Sigmoid colon (tissue), 4 donors: Measurements from ENCODE around the gene TRPM2.

ENCODE experiments used
- CTCF ChIP-seq, 4 experiments: fragments of 450-650 bp in 3 of 4; fragments of 200-600 bp in 1 of 4; IDR thresholded peaks; one replicate each; pipeline ENCODE4 v1.5.1; 2016 to 2019; ENCODE audit warnings: antibody characterized with exemption in 4 of 4, mild to moderate bottlenecking in 3 of 4, moderate library complexity in 2 of 4
- EP300 ChIP-seq, 4 donors: sonication (generic); formaldehyde crosslinking; IDR thresholded peaks; one replicate each; pipeline ENCODE4 v1.6.1; 2017; ENCODE audit warnings: antibody characterized with exemption in 4 of 4

GRCh38 chr21:44324854-44325107 lies 28.6 kb upstream of the TRPM2 start:
- TF ChIP-seq CTCF (IDR thresholded peaks at IDR 0.05) (no peak), EP300 (IDR thresholded peaks at IDR 0.05) (no peak)
